Skeletal muscle satellite cell (primary cell): ENCODE results near the gene AGBL4.

Experiments used
- H3K27me3 ChIP-seq: 2 replicates; pipeline ENCODE4 v1.7.0; 2013; ENCODE audit warnings: low read length; ENCODE audit not compliant: control insufficient read depth, insufficient read depth
- H3K36me3 ChIP-seq: 2 replicates; pipeline ENCODE4 v1.7.0; 2013; ENCODE audit warnings: mild to moderate bottlenecking, control low read depth, low read length; ENCODE audit not compliant: insufficient read depth
- H3K4me1 ChIP-seq: 2 replicates; pipeline ENCODE4 v1.7.0; 2013; ENCODE audit warnings: low read length; ENCODE audit not compliant: control insufficient read depth, insufficient read depth
- H3K4me2 ChIP-seq: 2 replicates; pipeline ENCODE4 v1.7.0; 2013; ENCODE audit warnings: mild to moderate bottlenecking, low read length
- H3K4me3 ChIP-seq: 2 replicates; pipeline ENCODE4 v1.7.0; 2013; ENCODE audit warnings: low read length
- H3K9ac ChIP-seq: 2 replicates; pipeline ENCODE4 v1.7.0; 2013; ENCODE audit warnings: mild to moderate bottlenecking, low read depth, low read length, moderate library complexity
- H3K9me3 ChIP-seq: replicated peaks from 2 replicates; pipeline ENCODE4 v1.7.0; 2013; ENCODE audit warnings: mild to moderate bottlenecking, control low read depth, low read length

The AGBL4 gene

GRCh38 chr1:49086327-49086726, 937.4 kb downstream of the AGBL4 start:
- H3K27me3 ChIP-seq, result no peaks in the 10 kb centered on the region
- no peaks in the 10 kb centered on the region for H3K4me1 ChIP-seq
- H3K9me3 ChIP-seq, result no peaks in the 10 kb centered on the region
- H3K4me2 ChIP-seq, result no peak overlapping the region
- no peak overlapping the region for H3K4me3 ChIP-seq
- H3K9ac ChIP-seq, result no peak overlapping the region
- no peaks in the 10 kb centered on the region for H3K36me3 ChIP-seq

DNA sequence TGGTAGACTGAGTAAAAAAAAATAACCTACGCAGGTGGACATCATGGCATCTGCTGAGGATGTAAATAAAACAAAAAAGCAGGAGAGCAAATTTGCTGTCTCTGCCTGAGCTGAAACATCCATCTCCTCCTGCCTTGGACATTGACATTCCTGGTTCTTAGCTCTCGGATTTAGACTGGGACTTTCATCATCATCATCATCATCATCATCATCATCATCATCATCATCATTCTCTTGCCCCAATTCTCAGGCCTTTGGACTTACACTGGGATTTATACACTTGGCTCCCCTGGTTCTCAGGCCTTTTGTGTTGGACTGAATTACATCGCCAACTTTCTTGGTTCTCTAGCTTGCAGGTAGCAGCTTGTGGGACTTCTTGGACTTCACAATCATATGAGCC, 938.7 kb downstream of the AGBL4 start:
- Histone ChIP-seq H3K4me2 (no peak overlapping the region), H3K9me3 (no peaks in the 10 kb centered on the region), H3K4me1 (no peaks in the 10 kb centered on the region), H3K9ac (no peak overlapping the region), H3K27me3 (no peaks in the 10 kb centered on the region), H3K36me3 (no peaks in the 10 kb centered on the region), H3K4me3 (no peak overlapping the region)

- Histone ChIP-seq H3K9me3 (no peaks in the 10 kb centered on the region), H3K4me2 (no peak overlapping the region), H3K9ac (no peak overlapping the region), H3K4me1 (no peaks in the 10 kb centered on the region), H3K27me3 (no peaks in the 10 kb centered on the region), H3K4me3 (no peak overlapping the region), H3K36me3 (no peaks in the 10 kb centered on the region)
Observed at GRCh38 chr1:49060766-49061165, 963.0 kb downstream of the AGBL4 start.

- H3K27me3 ChIP-seq, result no peaks in the 10 kb centered on the region
- no peak overlapping the region for H3K4me3 ChIP-seq
- no peak overlapping the region for H3K9ac ChIP-seq
- H3K36me3 ChIP-seq, result no peaks in the 10 kb centered on the region
- no peaks in the 10 kb centered on the region for H3K4me1 ChIP-seq
- H3K4me2 ChIP-seq, result no peak overlapping the region
- H3K9me3 ChIP-seq, result no peaks in the 10 kb centered on the region
Observed at GRCh38 chr1:49059087-49059486, 964.7 kb downstream of the AGBL4 start.

- no peak overlapping the region for H3K9ac ChIP-seq
- no peaks in the 10 kb centered on the region for H3K36me3 ChIP-seq
- no peak overlapping the region for H3K4me2 ChIP-seq
- no peaks in the 10 kb centered on the region for H3K27me3 ChIP-seq
- no peak overlapping the region for H3K4me3 ChIP-seq
- H3K4me1 ChIP-seq, result no peaks in the 10 kb centered on the region
- no peaks in the 10 kb centered on the region for H3K9me3 ChIP-seq
Observed at GRCh38 chr1:49052102-49052501, 971.7 kb downstream of the AGBL4 start.

DNA sequence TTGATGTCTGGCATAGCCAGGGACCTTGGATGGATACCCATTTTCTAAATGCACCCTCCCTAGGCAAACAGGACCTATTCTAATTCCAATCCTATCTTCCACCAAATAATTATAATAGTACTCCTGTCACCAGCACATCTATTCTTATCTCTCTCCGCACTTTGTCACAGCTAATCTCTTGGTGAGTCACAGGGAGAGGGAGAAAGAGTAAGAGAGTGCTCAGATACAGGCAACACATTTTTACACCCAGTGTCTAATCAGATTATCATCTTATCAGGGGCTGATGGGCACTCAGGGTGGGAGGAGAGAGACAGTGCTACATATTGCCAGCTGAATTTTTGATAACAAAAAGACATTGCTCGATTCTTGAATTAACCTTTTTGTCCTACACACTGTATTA, 972.1 kb downstream of the AGBL4 start:
- Histone ChIP-seq H3K4me1 (no peaks in the 10 kb centered on the region), H3K27me3 (no peaks in the 10 kb centered on the region), H3K4me3 (no peak overlapping the region), H3K9me3 (no peaks in the 10 kb centered on the region), H3K36me3 (no peaks in the 10 kb centered on the region), H3K4me2 (no peak overlapping the region), H3K9ac (no peak overlapping the region)

DNA sequence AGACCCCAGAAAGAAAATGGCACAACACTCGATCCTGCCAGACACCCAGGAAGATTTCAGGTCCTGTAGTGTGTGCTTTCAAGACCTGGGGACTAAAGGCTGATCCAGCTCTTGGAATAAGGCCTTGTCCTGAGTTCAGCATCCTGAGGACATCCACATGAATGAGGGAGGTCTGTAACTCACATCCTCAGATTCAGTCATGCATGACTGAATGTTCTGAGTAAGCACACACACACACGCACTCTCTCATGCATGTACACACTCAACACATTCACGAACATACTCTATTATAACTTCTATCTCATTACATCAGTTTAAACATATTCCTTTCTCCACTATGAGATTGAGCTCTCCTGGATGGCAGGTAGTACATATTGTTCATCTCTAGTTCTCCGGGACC, 973.7 kb downstream of the AGBL4 start:
- H3K9me3 ChIP-seq, result no peaks in the 10 kb centered on the region
- no peaks in the 10 kb centered on the region for H3K27me3 ChIP-seq
- H3K4me3 ChIP-seq, result no peak overlapping the region
- H3K36me3 ChIP-seq, result no peaks in the 10 kb centered on the region
- no peaks in the 10 kb centered on the region for H3K4me1 ChIP-seq
- H3K9ac ChIP-seq, result no peak overlapping the region
- no peak overlapping the region for H3K4me2 ChIP-seq

DNA sequence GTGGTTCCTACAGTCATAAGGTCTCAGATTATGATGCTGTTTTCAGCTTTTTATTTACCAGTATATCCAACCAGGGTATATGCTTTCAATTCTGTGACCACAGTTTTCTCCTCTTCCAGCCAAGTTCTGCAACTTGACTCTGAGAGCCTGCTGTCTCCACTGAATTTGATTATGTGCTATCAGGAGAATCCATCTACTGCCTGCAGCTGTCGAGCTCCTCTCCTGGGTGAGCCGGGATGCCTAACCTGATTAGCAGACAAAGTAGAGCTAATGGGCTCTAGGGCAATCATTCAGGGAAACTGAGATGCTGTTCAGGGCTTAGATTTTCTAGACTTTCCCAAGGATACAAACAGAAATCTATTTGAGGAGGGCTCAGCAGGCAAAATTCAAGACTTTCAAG, 975.6 kb downstream of the AGBL4 start:
- Histone ChIP-seq H3K4me2 (no peak overlapping the region), H3K9me3 (no peaks in the 10 kb centered on the region), H3K9ac (no peak overlapping the region), H3K4me1 (no peaks in the 10 kb centered on the region), H3K4me3 (no peak overlapping the region), H3K27me3 (no peaks in the 10 kb centered on the region), H3K36me3 (no peaks in the 10 kb centered on the region)

- H3K36me3 ChIP-seq, result no peaks in the 10 kb centered on the region
- H3K4me1 ChIP-seq, result no peaks in the 10 kb centered on the region
- H3K9me3 ChIP-seq, result no peaks in the 10 kb centered on the region
- no peak overlapping the region for H3K4me2 ChIP-seq
- no peaks in the 10 kb centered on the region for H3K27me3 ChIP-seq
- H3K9ac ChIP-seq, result no peak overlapping the region
- H3K4me3 ChIP-seq, result no peak overlapping the region
Observed at GRCh38 chr1:49046305-49046704, 977.4 kb downstream of the AGBL4 start.

DNA sequence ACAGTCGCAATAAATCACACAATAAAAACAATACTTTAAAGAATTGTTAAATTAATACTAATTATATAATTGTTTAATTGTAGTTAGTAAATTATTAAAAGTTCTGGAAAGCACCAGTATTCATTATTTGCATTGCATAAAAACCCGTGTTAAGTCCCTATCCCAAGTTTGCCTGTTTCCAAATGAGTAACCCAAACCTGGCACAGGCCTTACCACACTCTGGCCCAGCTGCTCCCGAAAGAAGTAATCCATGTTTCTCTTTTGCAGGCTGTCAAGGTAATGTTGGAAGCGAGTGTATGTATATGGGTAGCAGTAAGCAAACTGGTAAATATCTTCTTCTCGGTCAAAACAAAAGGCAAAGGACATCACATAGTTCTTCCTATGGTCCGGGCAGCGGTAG, 978.4 kb downstream of the AGBL4 start:
- Histone ChIP-seq H3K4me1 (no peaks in the 10 kb centered on the region), H3K27me3 (no peaks in the 10 kb centered on the region), H3K9me3 (no peaks in the 10 kb centered on the region), H3K4me2 (no peak overlapping the region), H3K36me3 (no peaks in the 10 kb centered on the region), H3K9ac (no peak overlapping the region), H3K4me3 (no peak overlapping the region)

- Histone ChIP-seq H3K27me3 (no peaks in the 10 kb centered on the region), H3K4me3 (no peak overlapping the region), H3K4me1 (no peaks in the 10 kb centered on the region), H3K36me3 (no peaks in the 10 kb centered on the region), H3K9me3 (no peaks in the 10 kb centered on the region), H3K9ac (no peak overlapping the region), H3K4me2 (no peak overlapping the region)
Observed at GRCh38 chr1:49036700-49037099, 987.1 kb downstream of the AGBL4 start.

- H3K9ac ChIP-seq, result no peak overlapping the region
- no peak overlapping the region for H3K4me2 ChIP-seq
- H3K9me3 ChIP-seq, result peaks cover 2% of the 10 kb centered on the region
- H3K4me3 ChIP-seq, result no peak overlapping the region
- H3K4me1 ChIP-seq, result no peaks in the 10 kb centered on the region
- H3K36me3 ChIP-seq, result no peaks in the 10 kb centered on the region
- no peaks in the 10 kb centered on the region for H3K27me3 ChIP-seq
Observed at GRCh38 chr1:49028396-49028795, 995.4 kb downstream of the AGBL4 start.
